Mucosa of descending colon (tissue), 3 donors: ENCODE results near the gene MYO5B. TPM values are rescaled to one million over a fixed set of nuclear protein-coding genes. Genes with fewer than 3 reads are reported as not detected.
"Not testable (repeated sequence)": the region's sequence is repeated elsewhere in the genome, so short reads cannot be mapped to it uniquely, and the experiment has no call there.

ENCODE experiments used
- ATAC-seq: fragments of 200-7000 bp; cut with Tn5 transposase; one replicate; pipeline ENCODE4 v1.9.1; 2020; ENCODE audit warnings: mild to moderate bottlenecking, moderate library complexity
- DNase-seq, 3 donors: peaks; one replicate each; pipeline ENCODE4 v3.0.0-alpha.2; 2020
- H3K36me3 ChIP-seq: fragments of 200-600 bp; one replicate; pipeline ENCODE4 v1.8.0; 2021; ENCODE audit warnings: low read depth, mild to moderate bottlenecking
- H3K4me1 ChIP-seq: fragments of 200-600 bp; one replicate; pipeline ENCODE4 v1.8.0; 2021; ENCODE audit warnings: low read depth, mild to moderate bottlenecking
- H3K4me3 ChIP-seq: fragments of 200-600 bp; one replicate; pipeline ENCODE4 v1.8.0; 2021; ENCODE audit warnings: mild to moderate bottlenecking
- H3K9me3 ChIP-seq: fragments of 200-600 bp; one replicate; pipeline ENCODE4 v1.8.0; 2021; ENCODE audit warnings: mild to moderate bottlenecking
- intact Hi-C, 2 donors: fragments of 100-400 bp; cut with DNase I in 1 of 2; cut with micrococcal nuclease in 1 of 2; formaldehyde crosslinking; loops; one replicate each; pipeline versions ENCODE4 v1.11.0 to v1.11.1; 2022; cut with DNase I, micrococcal nuclease
- total RNA-seq, 3 donors: library from RNA; stranded (reverse); fragmentation: NEBNext Ultra II Directional in 2 of 3; extraction: Animal tissue kit (Norgen Biotek cat#: 25700) in 2 of 3; gene quantifications; one replicate each; pipeline versions ENCODE4 v1.2.1 to v1.2.4, GENCODE V29; 2021 to 2023
- TF ChIP-seq, protein P1 (sequence below): fragments of 200-600 bp; IDR thresholded peaks from one replicate; pipeline ENCODE4 v1.8.0; 2022; ENCODE audit warnings: antibody characterized with exemption, mild to moderate bottlenecking
- donor health status: DM: no; HTN: no; CAD: no; lungs with moderate emphysema.
- donor health status: DM: no; HTN: no; CAD: no.
- donor health status: DM: no; HTN: yes; CAD: no.

MYO5B gene
- total RNA-seq, 3 donors from 2014 or later: 52.7 to 179 (median 120) TPM

DNA sequence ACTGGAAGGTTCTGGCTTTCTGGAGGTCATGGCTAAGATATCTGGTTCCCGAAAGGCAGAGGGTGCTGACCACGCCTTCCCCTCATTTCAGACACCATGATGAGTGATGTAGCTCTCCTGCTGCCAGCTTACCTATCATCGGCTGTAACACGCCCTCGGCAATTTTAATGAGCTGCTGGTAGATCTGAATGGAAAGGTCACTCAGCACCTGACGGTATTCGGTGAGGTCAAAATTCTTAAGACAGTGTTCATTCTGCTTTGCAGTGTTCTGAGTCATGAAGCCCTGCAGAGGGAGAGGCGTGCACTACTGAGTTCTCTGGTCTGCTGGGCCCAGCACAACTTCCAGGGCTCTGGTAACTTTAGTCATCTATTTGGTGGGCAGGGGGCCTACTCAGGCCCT lies 355.9 kb downstream of the MYO5B start:
- H3K36me3 ChIP-seq: no peaks in the 10 kb centered on the region
- DNase-seq: no peak
- peak; percentile 22 for ATAC-seq
- H3K4me1 ChIP-seq: no peaks in the 10 kb centered on the region
- TF ChIP-seq, protein P1, sequence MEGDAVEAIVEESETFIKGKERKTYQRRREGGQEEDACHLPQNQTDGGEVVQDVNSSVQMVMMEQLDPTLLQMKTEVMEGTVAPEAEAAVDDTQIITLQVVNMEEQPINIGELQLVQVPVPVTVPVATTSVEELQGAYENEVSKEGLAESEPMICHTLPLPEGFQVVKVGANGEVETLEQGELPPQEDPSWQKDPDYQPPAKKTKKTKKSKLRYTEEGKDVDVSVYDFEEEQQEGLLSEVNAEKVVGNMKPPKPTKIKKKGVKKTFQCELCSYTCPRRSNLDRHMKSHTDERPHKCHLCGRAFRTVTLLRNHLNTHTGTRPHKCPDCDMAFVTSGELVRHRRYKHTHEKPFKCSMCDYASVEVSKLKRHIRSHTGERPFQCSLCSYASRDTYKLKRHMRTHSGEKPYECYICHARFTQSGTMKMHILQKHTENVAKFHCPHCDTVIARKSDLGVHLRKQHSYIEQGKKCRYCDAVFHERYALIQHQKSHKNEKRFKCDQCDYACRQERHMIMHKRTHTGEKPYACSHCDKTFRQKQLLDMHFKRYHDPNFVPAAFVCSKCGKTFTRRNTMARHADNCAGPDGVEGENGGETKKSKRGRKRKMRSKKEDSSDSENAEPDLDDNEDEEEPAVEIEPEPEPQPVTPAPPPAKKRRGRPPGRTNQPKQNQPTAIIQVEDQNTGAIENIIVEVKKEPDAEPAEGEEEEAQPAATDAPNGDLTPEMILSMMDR: no peak
- no peaks in the 10 kb centered on the region for H3K9me3 ChIP-seq
- intact Hi-C loops: no loop called here
- no peak overlapping the region for H3K4me3 ChIP-seq

DNA sequence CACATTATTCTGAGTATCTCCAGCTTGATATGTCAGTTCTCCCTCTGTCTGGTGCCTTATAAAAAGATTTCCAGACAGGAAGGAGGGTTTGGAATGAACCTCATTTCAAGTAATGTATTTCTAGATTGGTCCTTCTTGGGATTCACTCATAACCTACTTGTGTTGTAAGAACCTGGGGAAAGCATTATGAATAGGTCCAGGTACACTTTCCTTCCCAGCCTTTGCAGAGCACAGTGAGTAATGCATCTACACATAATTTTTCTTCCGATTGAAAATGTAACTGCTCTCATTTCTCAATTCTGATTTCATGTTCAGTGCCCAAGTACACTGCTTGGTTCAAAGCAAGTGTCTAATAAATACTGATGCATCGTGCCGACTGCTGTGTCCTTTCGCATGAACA lies 356.6 kb downstream of the MYO5B start:
- TF ChIP-seq, protein P1: no peak
- no peak for DNase-seq
- no peak for ATAC-seq
- Histone ChIP-seq H3K36me3 (no peaks in the 10 kb centered on the region), H3K4me1 (no peaks in the 10 kb centered on the region), H3K4me3 (no peak overlapping the region), H3K9me3 (no peaks in the 10 kb centered on the region)
- intact Hi-C loops: no loop called here

DNA sequence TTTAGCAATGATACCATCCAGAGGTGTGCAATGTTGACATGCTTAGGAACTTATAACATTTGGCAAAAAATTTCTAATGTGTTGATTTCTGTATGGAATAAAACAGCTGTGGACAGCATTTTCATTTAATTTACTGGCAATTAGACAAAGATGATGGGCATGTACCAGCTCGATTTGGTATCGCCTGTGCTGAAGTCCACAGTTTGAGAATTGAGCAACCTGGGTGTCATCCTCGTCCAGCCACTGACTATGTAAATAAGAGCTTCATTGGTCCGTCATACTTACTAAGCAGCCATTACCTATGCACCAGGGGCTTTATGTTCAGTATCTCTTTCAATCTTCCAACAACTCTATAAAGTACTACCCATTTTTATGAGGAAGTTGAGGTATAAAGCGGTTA lies 357.1 kb downstream of the MYO5B start:
- Histone ChIP-seq H3K36me3 (no peaks in the 10 kb centered on the region), H3K9me3 (no peaks in the 10 kb centered on the region), H3K4me1 (no peaks in the 10 kb centered on the region), H3K4me3 (no peak overlapping the region)
- TF ChIP-seq, protein P1: no peak
- intact Hi-C loops: no loop called here
- DNase-seq: peak in 1 of 3 donors; percentile 0
- peak; percentile 6 for ATAC-seq

DNA sequence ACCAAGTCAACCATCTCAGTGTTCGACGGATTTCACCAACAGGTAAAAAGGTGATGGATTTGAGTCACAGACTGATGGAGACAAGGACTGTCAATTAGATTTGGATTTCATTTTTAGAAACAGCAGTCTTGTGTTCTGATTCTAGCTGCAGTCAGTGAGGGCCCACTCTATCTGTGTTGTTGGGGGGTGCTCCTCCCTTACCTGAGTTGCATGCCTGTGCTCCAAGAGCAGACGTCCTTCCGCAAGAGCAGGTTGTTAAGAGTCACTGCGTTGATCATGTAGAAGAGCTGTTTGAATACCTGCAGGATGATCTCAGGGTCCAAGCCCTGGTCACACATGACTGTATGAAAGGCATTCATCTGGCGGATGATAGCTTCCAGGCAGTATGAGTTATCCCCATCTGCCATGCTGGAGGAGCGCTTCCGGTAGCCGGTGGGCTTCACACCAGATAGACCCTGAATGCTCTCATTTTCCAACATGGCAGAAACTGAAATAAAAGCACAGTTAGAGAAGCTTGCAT lies 357.6 kb downstream of the MYO5B start:
- H3K4me1 ChIP-seq, DNase-seq, H3K36me3 ChIP-seq, H3K9me3 ChIP-seq, H3K4me3 ChIP-seq, intact Hi-C loops, ATAC-seq: not testable (repeated sequence)

DNA sequence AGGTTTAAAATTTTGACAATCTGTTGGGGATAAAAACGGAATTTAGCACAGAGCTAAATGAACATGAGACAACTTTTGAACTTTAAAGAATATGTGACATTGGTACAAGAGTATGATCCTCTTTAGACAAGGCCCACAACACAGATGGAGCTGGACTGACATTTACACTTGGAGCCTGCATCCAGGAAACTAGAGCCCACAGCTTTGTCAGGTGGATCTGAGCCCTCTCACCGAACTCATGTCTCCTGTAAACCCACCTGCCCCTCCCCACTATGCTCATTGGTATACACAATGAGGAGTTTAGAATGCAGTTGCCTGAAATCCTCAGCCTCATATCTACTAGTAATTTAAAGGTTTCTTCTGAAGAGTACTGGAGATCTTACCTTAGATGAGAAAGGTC lies 359.5 kb downstream of the MYO5B start:
- DNase-seq (no peak), ATAC-seq (no peak)
- TF ChIP-seq, protein P1: no peak
- Histone ChIP-seq H3K4me1 (no peaks in the 10 kb centered on the region), H3K9me3 (no peaks in the 10 kb centered on the region), H3K4me3 (no peak overlapping the region), H3K36me3 (no peaks in the 10 kb centered on the region)
- intact Hi-C loops: no loop called here

DNA sequence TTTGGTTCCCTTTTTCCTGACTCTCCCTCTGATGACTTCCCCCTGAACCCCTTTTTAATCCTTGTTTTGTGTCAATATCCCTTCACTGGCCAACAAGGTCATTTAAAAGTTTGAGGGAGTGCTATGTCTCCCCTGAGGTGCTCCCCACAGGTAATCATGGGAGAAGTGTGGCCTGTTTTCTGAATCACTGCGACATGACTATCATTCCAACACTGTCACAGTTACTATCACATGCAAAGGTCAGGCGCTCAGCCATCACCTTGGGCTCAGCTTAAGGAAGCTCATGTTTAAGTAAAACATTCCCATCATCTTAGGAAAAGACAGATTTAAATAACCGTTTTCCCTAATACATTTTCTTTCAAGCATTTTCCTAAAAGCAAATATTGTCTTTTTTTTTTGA lies 360.7 kb downstream of the MYO5B start:
- H3K4me3 ChIP-seq: no peak overlapping the region
- ATAC-seq (peak; percentile 35), DNase-seq (no peak)
- H3K9me3 ChIP-seq: no peaks in the 10 kb centered on the region
- no peaks in the 10 kb centered on the region for H3K36me3 ChIP-seq
- TF ChIP-seq, protein P1: no peak
- intact Hi-C loops: no loop called here
- H3K4me1 ChIP-seq: no peaks in the 10 kb centered on the region
